OCI-LY1 (cell line): ENCODE measurements around the gene CLDN34.

Experiments used
- EZH2 ChIP-seq: fragments of 200-600 bp; sonication (generic), shearing (Covaris generic); IDR thresholded peaks from 2 replicates; pipeline ENCODE4 v1.8.0; 2017; ENCODE audit warnings: borderline replicate concordance, mixed run types, mild to moderate bottlenecking, antibody characterized with exemption, low read length, moderate library complexity, mixed read lengths
- TF ChIP-seq, protein P1 (sequence below): fragments of 200-600 bp; sonication (generic), shearing (Covaris generic); IDR thresholded peaks from 2 replicates; pipeline ENCODE4 v1.5.1; 2017; ENCODE audit warnings: mild to moderate bottlenecking, antibody characterized with exemption, low read length, moderate library complexity, mixed read lengths

DNA sequence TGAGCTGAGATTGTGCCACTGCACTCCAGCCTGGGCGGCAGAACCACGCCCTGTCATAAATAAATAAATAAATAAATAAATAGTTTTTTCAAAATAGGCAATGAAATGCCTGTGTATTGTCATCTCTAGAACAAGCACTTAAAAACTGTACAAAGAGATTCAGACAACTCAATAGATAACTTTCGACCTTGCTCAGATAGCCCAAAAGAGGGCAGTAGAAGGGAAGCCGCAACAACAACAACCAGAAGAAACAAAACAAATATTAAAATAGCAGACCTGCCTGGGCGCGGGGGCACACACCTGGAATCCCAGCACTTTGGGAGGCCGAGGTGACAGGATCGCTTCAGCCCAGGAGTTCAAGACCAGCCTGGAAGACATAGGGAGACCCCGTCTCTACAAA is 9.4 kb upstream of the CLDN34 start:
- TF ChIP-seq, protein P1, sequence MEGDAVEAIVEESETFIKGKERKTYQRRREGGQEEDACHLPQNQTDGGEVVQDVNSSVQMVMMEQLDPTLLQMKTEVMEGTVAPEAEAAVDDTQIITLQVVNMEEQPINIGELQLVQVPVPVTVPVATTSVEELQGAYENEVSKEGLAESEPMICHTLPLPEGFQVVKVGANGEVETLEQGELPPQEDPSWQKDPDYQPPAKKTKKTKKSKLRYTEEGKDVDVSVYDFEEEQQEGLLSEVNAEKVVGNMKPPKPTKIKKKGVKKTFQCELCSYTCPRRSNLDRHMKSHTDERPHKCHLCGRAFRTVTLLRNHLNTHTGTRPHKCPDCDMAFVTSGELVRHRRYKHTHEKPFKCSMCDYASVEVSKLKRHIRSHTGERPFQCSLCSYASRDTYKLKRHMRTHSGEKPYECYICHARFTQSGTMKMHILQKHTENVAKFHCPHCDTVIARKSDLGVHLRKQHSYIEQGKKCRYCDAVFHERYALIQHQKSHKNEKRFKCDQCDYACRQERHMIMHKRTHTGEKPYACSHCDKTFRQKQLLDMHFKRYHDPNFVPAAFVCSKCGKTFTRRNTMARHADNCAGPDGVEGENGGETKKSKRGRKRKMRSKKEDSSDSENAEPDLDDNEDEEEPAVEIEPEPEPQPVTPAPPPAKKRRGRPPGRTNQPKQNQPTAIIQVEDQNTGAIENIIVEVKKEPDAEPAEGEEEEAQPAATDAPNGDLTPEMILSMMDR = 0 out of 2 replicates have a peak, but pooled peaks have one; percentile 6
- TF ChIP-seq EZH2 = no peak
